ENCODE results near the gene RERE. TPM values are rescaled to one million over a fixed set of nuclear protein-coding genes. Genes with fewer than 3 reads are reported as not detected.

The RERE gene
- total and polyA plus RNA-seq, 2 experiments from 2014 or later: 148 to 170 TPM

DNA sequence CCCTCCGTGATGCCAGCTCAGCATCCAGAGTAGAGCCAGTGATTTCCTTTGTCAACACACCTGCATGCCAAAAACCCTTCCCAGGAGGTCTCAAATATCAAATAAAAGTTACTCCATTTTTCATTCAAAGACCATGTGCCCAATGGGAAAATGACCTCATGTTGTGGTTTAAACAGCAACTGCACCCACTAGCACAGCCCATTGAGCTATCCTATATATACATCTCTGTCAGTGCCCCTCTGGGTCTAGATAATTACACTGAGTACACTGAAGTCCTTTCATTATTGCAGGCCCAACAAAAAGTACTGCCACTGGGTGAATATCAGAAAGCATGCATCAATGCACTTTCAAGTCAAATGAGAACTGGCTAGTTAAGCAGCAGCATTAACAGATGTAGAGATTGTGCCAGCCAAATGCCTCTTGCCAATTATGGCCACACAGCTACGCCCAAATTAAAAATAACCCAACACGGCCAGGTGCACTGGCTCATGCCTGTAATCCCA lies 381.8 kb downstream of the RERE start:
- no peak overlapping the region for H3K4me3 ChIP-seq
- H3K36me3 Mint-ChIP-seq (ENCODE audit: low read depth): no peaks in the 10 kb centered on the region
- H3K4me3 Mint-ChIP-seq: no peak overlapping the region
- no peak overlapping the region for H3K27ac ChIP-seq (ENCODE audit: low read depth)
- no peaks in the 10 kb centered on the region for H3K27me3 ChIP-seq (ENCODE audit: insufficient read depth)
- ATAC-seq (no peak), DNase-seq (ENCODE audit: low spot score) (no peak)
- H3K9me2 ChIP-seq (ENCODE audit: insufficient read depth): no peaks in the 10 kb centered on the region
- TF ChIP-seq, protein P1, sequence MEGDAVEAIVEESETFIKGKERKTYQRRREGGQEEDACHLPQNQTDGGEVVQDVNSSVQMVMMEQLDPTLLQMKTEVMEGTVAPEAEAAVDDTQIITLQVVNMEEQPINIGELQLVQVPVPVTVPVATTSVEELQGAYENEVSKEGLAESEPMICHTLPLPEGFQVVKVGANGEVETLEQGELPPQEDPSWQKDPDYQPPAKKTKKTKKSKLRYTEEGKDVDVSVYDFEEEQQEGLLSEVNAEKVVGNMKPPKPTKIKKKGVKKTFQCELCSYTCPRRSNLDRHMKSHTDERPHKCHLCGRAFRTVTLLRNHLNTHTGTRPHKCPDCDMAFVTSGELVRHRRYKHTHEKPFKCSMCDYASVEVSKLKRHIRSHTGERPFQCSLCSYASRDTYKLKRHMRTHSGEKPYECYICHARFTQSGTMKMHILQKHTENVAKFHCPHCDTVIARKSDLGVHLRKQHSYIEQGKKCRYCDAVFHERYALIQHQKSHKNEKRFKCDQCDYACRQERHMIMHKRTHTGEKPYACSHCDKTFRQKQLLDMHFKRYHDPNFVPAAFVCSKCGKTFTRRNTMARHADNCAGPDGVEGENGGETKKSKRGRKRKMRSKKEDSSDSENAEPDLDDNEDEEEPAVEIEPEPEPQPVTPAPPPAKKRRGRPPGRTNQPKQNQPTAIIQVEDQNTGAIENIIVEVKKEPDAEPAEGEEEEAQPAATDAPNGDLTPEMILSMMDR (conservative IDR thresholded peaks at IDR 0.05; ENCODE audit: low read depth in 2 of 2): no peak
- TF ChIP-seq, protein P2, sequence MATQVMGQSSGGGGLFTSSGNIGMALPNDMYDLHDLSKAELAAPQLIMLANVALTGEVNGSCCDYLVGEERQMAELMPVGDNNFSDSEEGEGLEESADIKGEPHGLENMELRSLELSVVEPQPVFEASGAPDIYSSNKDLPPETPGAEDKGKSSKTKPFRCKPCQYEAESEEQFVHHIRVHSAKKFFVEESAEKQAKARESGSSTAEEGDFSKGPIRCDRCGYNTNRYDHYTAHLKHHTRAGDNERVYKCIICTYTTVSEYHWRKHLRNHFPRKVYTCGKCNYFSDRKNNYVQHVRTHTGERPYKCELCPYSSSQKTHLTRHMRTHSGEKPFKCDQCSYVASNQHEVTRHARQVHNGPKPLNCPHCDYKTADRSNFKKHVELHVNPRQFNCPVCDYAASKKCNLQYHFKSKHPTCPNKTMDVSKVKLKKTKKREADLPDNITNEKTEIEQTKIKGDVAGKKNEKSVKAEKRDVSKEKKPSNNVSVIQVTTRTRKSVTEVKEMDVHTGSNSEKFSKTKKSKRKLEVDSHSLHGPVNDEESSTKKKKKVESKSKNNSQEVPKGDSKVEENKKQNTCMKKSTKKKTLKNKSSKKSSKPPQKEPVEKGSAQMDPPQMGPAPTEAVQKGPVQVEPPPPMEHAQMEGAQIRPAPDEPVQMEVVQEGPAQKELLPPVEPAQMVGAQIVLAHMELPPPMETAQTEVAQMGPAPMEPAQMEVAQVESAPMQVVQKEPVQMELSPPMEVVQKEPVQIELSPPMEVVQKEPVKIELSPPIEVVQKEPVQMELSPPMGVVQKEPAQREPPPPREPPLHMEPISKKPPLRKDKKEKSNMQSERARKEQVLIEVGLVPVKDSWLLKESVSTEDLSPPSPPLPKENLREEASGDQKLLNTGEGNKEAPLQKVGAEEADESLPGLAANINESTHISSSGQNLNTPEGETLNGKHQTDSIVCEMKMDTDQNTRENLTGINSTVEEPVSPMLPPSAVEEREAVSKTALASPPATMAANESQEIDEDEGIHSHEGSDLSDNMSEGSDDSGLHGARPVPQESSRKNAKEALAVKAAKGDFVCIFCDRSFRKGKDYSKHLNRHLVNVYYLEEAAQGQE (IDR thresholded peaks at IDR 0.05; ENCODE audit: unreplicated experiment): no peak
- H3K79me2 ChIP-seq (replicated peaks; ENCODE audit: insufficient read depth): peaks cover 68% of the 10 kb centered on the region
- no peaks in the 10 kb centered on the region; the same call in 2 of the 3 replicates for H3K9me3 Mint-ChIP-seq
- H3K4me1 ChIP-seq (ENCODE audit: insufficient read depth): peaks cover 53% of the 10 kb centered on the region
- H3K36me3 ChIP-seq (ENCODE audit: insufficient read depth): no peaks in the 10 kb centered on the region
- H3K4me1 Mint-ChIP-seq: peaks cover 71% of the 10 kb centered on the region
- peaks cover 2% of the 10 kb centered on the region for H3K27me3 Mint-ChIP-seq (ENCODE audit: insufficient read depth, low read depth, poor library complexity)
- no peak overlapping the region for H2AFZ ChIP-seq
- H4K20me1 ChIP-seq (replicated peaks; ENCODE audit: insufficient read depth): peaks cover 27% of the 10 kb centered on the region
- H3K27ac Mint-ChIP-seq: no peak overlapping the region
- peaks cover 4% of the 10 kb centered on the region for H3F3A ChIP-seq (replicated peaks; ENCODE audit: low read depth)
- no peak overlapping the region for H3K4me2 ChIP-seq

DNA sequence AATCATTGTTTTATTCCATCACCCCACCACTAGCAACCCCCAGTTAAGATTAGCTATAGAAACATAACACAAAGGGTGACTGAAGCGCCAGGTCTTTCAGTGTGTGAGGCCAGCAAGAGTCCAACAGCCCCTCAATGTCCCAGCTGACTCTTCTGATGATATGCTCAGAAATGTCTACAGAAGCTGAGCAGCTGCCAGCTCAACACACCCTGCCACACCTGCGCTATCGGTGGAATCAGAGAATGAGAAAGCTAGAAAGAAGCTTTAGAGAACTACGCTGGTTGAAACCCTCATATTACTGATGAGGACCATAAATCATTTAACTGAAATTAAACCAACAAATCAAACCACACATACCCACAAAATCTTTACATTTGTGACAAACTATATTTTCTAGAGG lies 383.3 kb downstream of the RERE start:
- H3K9me2 ChIP-seq (ENCODE audit: insufficient read depth): no peaks in the 10 kb centered on the region
- peaks cover 28% of the 10 kb centered on the region for H4K20me1 ChIP-seq (replicated peaks; ENCODE audit: insufficient read depth)
- peaks cover 4% of the 10 kb centered on the region for H3F3A ChIP-seq (replicated peaks; ENCODE audit: low read depth)
- H2AFZ ChIP-seq: no peak overlapping the region
- no peaks in the 10 kb centered on the region; the same call in 2 of the 3 replicates for H3K9me3 Mint-ChIP-seq
- H3K27me3 ChIP-seq (ENCODE audit: insufficient read depth): no peaks in the 10 kb centered on the region
- peaks cover 79% of the 10 kb centered on the region for H3K79me2 ChIP-seq (replicated peaks; ENCODE audit: insufficient read depth)
- H3K4me1 ChIP-seq (ENCODE audit: insufficient read depth): peaks cover 56% of the 10 kb centered on the region
- H3K27me3 Mint-ChIP-seq (ENCODE audit: insufficient read depth, low read depth, poor library complexity): peaks cover 2% of the 10 kb centered on the region
- no peak for DNase-seq (ENCODE audit: low spot score)
- H3K4me3 Mint-ChIP-seq: no peak overlapping the region
- peaks cover 74% of the 10 kb centered on the region for H3K4me1 Mint-ChIP-seq
- H3K27ac Mint-ChIP-seq: no peak overlapping the region
- H3K4me2 ChIP-seq: no peak overlapping the region
- ATAC-seq: no peak
- H3K36me3 Mint-ChIP-seq (ENCODE audit: low read depth): no peaks in the 10 kb centered on the region
- H3K4me3 ChIP-seq: no peak overlapping the region
- no peak overlapping the region for H3K27ac ChIP-seq (ENCODE audit: low read depth)
- H3K36me3 ChIP-seq (ENCODE audit: insufficient read depth): no peaks in the 10 kb centered on the region
- TF ChIP-seq JUNB (IDR thresholded peaks at IDR 0.05; ENCODE audit: unreplicated experiment): no peak
- no peak for TF ChIP-seq CREB1 (CRISPR knock-in tag; IDR thresholded peaks at IDR 0.05; ENCODE audit: low read depth)
- no peak for TF ChIP-seq ZNF331 (CRISPR knock-in tag; IDR thresholded peaks at IDR 0.05; ENCODE audit: low read depth)
- no peak for TF ChIP-seq NANOG (IDR thresholded peaks at IDR 0.05; ENCODE audit: borderline replicate concordance)
- TF ChIP-seq, protein P3, sequence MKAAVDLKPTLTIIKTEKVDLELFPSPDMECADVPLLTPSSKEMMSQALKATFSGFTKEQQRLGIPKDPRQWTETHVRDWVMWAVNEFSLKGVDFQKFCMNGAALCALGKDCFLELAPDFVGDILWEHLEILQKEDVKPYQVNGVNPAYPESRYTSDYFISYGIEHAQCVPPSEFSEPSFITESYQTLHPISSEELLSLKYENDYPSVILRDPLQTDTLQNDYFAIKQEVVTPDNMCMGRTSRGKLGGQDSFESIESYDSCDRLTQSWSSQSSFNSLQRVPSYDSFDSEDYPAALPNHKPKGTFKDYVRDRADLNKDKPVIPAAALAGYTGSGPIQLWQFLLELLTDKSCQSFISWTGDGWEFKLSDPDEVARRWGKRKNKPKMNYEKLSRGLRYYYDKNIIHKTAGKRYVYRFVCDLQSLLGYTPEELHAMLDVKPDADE (IDR thresholded peaks at IDR 0.05): no peak
- no peak for TF ChIP-seq ZNF114 (CRISPR knock-in tag; IDR thresholded peaks at IDR 0.05)
- TF ChIP-seq, protein P4, sequence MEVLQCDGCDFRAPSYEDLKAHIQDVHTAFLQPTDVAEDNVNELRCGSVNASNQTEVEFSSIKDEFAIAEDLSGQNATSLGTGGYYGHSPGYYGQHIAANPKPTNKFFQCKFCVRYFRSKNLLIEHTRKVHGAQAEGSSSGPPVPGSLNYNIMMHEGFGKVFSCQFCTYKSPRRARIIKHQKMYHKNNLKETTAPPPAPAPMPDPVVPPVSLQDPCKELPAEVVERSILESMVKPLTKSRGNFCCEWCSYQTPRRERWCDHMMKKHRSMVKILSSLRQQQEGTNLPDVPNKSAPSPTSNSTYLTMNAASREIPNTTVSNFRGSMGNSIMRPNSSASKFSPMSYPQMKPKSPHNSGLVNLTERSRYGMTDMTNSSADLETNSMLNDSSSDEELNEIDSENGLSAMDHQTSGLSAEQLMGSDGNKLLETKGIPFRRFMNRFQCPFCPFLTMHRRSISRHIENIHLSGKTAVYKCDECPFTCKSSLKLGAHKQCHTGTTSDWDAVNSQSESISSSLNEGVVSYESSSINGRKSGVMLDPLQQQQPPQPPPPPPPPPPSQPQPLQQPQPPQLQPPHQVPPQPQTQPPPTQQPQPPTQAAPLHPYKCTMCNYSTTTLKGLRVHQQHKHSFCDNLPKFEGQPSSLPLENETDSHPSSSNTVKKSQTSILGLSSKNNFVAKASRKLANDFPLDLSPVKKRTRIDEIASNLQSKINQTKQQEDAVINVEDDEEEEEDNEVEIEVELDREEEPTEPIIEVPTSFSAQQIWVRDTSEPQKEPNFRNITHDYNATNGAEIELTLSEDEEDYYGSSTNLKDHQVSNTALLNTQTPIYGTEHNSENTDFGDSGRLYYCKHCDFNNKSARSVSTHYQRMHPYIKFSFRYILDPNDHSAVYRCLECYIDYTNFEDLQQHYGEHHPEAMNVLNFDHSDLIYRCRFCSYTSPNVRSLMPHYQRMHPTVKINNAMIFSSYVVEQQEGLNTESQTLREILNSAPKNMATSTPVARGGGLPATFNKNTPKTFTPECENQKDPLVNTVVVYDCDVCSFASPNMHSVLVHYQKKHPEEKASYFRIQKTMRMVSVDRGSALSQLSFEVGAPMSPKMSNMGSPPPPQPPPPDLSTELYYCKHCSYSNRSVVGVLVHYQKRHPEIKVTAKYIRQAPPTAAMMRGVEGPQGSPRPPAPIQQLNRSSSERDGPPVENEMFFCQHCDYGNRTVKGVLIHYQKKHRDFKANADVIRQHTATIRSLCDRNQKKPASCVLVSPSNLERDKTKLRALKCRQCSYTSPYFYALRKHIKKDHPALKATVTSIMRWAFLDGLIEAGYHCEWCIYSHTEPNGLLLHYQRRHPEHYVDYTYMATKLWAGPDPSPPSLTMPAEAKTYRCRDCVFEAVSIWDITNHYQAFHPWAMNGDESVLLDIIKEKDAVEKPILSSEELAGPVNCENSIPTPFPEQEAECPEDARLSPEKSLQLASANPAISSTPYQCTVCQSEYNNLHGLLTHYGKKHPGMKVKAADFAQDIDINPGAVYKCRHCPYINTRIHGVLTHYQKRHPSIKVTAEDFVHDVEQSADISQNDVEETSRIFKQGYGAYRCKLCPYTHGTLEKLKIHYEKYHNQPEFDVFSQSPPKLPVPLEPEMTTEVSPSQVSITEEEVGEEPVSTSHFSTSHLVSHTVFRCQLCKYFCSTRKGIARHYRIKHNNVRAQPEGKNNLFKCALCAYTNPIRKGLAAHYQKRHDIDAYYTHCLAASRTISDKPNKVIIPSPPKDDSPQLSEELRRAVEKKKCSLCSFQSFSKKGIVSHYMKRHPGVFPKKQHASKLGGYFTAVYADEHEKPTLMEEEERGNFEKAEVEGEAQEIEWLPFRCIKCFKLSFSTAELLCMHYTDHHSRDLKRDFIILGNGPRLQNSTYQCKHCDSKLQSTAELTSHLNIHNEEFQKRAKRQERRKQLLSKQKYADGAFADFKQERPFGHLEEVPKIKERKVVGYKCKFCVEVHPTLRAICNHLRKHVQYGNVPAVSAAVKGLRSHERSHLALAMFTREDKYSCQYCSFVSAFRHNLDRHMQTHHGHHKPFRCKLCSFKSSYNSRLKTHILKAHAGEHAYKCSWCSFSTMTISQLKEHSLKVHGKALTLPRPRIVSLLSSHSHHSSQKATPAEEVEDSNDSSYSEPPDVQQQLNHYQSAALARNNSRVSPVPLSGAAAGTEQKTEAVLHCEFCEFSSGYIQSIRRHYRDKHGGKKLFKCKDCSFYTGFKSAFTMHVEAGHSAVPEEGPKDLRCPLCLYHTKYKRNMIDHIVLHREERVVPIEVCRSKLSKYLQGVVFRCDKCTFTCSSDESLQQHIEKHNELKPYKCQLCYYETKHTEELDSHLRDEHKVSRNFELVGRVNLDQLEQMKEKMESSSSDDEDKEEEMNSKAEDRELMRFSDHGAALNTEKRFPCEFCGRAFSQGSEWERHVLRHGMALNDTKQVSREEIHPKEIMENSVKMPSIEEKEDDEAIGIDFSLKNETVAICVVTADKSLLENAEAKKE (CRISPR knock-in tag; IDR thresholded peaks at IDR 0.05): no peak
- TF ChIP-seq POLR2AphosphoS5 (IDR thresholded peaks at IDR 0.05; ENCODE audit: low read depth): no peak
